Panc1 (cell line): ENCODE measurements around the gene DUSP15.

ENCODE experiments used
- TCF7L2 ChIP-seq: IDR thresholded peaks from 2 replicates; pipeline ENCODE4 v1.6.1; 2011; ENCODE audit warnings: mild to moderate bottlenecking, low read depth, low read length, inconsistent platforms
- TF ChIP-seq, protein P1 (sequence below): fragments of 450-650 bp; IDR thresholded peaks from 2 replicates; pipeline ENCODE4 v1.5.1; 2017; ENCODE audit warnings: mild to moderate bottlenecking

DNA sequence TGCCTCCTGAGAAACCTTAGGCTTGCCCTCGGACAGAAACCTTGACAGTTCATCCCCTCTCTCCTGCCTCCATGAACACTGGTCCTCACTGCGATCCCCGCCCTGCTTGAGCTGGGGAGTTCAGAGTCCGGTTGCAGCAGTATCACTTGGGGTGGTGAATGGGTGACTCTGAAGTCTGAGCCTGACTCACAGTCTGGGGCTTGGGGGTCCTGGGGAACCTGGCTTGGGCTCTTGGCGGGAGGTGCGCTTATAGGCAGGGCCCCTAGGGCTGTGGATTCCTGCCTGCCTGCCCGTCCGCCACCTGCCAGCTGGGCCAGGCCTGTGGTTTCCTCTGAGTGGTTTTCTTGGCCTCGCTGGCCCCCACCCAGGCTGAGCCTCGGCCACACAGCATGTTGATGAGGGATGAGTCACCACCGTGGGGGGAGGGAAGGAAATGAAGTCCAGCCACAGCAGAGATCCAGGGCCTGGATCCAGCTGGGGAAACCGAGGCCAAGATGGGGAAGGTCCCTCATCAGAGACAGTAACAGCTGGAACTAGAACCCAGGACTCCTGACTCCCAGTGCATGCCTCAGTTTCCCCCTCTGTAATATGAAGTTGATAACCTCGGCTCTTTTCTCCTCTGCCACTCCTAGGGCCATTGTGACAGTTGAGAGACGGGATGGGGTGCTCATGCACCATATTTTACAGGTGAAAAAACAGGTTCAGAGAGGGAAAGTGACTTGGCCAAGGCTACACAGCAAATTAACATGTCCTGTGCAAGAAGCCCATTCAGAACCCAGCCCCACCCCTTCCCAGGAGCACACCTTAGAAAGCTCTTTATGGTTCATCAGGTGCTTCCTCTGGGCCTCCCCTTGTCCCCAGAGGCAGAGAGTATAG is 34.1 kb downstream of the DUSP15 start:
- TF ChIP-seq, protein P1, sequence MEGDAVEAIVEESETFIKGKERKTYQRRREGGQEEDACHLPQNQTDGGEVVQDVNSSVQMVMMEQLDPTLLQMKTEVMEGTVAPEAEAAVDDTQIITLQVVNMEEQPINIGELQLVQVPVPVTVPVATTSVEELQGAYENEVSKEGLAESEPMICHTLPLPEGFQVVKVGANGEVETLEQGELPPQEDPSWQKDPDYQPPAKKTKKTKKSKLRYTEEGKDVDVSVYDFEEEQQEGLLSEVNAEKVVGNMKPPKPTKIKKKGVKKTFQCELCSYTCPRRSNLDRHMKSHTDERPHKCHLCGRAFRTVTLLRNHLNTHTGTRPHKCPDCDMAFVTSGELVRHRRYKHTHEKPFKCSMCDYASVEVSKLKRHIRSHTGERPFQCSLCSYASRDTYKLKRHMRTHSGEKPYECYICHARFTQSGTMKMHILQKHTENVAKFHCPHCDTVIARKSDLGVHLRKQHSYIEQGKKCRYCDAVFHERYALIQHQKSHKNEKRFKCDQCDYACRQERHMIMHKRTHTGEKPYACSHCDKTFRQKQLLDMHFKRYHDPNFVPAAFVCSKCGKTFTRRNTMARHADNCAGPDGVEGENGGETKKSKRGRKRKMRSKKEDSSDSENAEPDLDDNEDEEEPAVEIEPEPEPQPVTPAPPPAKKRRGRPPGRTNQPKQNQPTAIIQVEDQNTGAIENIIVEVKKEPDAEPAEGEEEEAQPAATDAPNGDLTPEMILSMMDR, result no peak
- no peak for TF ChIP-seq TCF7L2
